ENCODE measurements around the gene CDKN2C. TPM values are rescaled to one million over a fixed set of nuclear protein-coding genes. Genes with fewer than 3 reads are reported as not detected.

CDKN2C gene
- 1.6 and 6.6 TPM in 2 replicates for total RNA-seq

DNA sequence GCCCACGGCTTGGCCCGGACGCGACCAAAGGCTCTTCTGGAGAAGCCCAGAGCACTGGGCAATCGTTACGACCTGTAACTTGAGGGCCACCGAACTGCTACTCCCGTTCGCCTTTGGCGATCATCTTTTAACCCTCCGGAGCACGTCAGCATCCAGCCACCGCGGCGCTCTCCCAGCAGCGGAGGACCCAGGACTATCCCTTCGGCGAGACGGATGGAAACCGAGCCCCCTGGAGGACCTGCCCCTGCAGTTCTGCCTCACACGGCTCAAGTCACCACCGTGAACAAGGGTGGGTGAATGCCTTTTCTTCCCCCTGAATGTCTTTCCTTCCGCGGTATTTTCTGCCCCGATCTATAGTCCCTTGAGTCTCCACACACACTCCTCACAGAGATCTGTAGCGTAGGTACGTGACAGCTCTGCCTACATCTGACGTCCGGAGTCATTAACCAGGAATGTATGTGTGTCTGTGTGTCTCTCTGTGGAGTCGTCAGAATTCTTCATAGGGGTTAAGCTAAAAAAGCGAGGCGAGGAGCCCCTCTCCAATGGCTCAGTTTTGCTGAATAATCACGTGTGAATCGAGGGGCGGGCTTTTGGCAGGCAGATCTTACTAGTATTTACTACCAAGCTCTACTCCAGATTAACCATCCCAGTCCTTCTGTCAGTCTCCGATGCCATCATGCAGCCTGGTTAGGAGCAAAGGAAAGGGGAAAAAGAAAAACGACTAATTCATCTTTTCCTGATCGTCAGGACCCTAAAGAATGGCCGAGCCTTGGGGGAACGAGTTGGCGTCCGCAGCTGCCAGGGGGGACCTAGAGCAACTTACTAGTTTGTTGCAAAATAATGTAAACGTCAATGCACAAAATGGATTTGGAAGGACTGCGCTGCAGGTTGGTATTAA is at the start of gene CDKN2C:
Gene CDKN2C, plus strand, starts transcription at position 635 of the 898 bp plus-strand sequence. Its CDS starts 124 bp downstream, at position 759.

DNA sequence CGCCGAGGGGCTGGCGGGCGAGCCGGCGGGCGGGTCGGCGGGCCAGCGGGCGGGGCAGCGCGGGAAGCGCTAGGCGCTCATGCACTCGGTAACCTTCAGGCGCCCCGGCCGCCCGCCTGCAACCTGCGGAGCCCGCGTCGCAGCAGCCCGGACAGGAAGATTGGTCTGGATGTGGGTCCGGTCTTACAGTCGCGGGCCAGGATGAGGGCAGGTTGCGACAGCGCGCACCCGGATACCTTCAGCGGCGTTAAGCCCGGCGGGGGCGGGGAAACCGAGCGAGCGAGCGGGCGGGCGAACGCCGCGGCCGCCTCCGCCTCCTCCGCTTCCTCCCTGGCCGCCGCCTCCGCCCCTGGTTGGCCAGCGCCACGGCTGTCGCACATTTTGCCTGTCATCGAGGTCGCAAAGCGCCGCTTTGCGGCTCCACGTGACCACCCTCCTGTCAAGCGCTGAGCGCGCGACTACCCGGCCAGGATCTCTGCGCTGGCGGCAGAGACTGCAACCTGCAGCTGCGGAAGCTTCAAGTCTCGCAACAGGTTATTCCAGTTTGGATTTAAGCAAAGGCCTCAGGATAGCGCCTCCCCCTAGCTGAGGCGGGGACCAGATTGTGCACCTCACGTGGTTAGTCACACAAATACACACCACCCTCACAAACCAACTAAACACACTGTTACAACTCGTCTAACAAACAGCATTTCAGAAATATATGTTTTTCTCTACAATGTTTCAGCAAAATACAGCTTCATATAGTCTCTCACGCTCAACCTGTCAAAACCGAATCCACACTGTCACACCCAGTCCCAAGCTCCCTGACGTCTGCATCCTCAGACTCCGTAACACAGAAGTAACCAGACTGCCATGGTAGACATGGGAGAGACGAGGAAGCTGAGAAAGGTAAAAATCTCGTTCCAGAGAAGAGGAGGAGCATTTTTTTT is 9.9 kb upstream of the CDKN2C start, which contains the start of gene FAF1:
Gene FAF1, minus strand, starts transcription at position 355 of the 932 bp plus-strand sequence. CDS start 456 bp downstream, outside the sequence.

Other genes starting within 250 kb of the CDKN2C start
- 36.3 and 48.4 TPM in 2 replicates for gene FAF1, start 10.0 kb upstream of the CDKN2C start, total RNA-seq
- gene C1orf185, start 132.0 kb downstream of the CDKN2C start, total RNA-seq: not detected in 2 replicates